Central memory CD8-positive, alpha-beta T cell (primary cell): ENCODE data around the gene FBXL17.

Experiments used
- ATAC-seq: fragments of 150-1000 bp; cut with Tn5 transposase; replicated peaks from 2 replicates; pipeline ENCODE4 v1.10.0; 2022; ENCODE audit warnings: mild to moderate bottlenecking, moderate FRiP score, moderate number of reproducible peaks; ENCODE audit not compliant: poor library complexity, severe bottlenecking; ENCODE audit errors: extremely low read depth
- DNase-seq, 2 donors: peaks; one replicate each; pipeline ENCODE4 v3.0.0; 2021; ENCODE audit warnings: low spot score in 2 of 2
- H3K27ac Mint-ChIP-seq: one replicate; pipeline ENCODE4 v1.8.0; 2022; ENCODE audit warnings: low read depth, mild to moderate bottlenecking, moderate library complexity, mixed read lengths
- H3K27me3 Mint-ChIP-seq: one replicate; pipeline ENCODE4 v1.8.0; 2022; ENCODE audit warnings: mixed read lengths
- H3K36me3 Mint-ChIP-seq: one replicate; pipeline ENCODE4 v1.8.0; 2022; ENCODE audit warnings: mild to moderate bottlenecking, moderate library complexity, mixed read lengths; ENCODE audit not compliant: insufficient read depth
- H3K4me1 Mint-ChIP-seq: one replicate; pipeline ENCODE4 v1.8.0; 2022; ENCODE audit warnings: mixed read lengths
- H3K4me3 Mint-ChIP-seq: one replicate; pipeline ENCODE4 v1.8.0; 2022; ENCODE audit warnings: mild to moderate bottlenecking, moderate library complexity, mixed read lengths
- H3K9me3 Mint-ChIP-seq: one replicate; pipeline ENCODE4 v1.8.0; 2022; ENCODE audit warnings: mixed read lengths

The FBXL17 gene

DNA sequence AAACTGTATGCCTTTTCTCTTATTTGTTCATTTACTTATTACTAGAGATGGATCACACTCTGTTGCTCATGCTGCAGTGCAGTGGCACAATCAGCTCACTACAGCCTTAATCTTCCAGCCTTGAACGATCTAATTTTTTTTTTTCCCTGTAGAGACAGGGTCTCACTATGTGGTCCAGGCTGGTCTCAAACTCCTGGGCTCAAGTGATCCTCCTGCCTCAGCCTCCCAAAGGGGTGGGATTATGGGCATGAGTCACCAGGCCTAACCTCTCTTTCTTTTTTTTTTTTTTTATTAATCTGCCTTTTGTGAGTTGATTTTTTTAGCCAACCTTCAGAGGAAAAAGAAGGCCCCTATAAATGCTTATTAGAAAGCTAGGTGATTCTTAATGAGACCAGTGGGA lies 303.0 kb downstream of the FBXL17 start:
- ATAC-seq (no peak), DNase-seq (no peak)
- no peak overlapping the region for H3K27ac Mint-ChIP-seq
- peaks cover 8% of the 10 kb centered on the region for H3K9me3 Mint-ChIP-seq
- no peaks in the 10 kb centered on the region for H3K4me1 Mint-ChIP-seq
- H3K36me3 Mint-ChIP-seq = peaks cover 2% of the 10 kb centered on the region
- no peak overlapping the region for H3K4me3 Mint-ChIP-seq
- no peaks in the 10 kb centered on the region for H3K27me3 Mint-ChIP-seq

DNA sequence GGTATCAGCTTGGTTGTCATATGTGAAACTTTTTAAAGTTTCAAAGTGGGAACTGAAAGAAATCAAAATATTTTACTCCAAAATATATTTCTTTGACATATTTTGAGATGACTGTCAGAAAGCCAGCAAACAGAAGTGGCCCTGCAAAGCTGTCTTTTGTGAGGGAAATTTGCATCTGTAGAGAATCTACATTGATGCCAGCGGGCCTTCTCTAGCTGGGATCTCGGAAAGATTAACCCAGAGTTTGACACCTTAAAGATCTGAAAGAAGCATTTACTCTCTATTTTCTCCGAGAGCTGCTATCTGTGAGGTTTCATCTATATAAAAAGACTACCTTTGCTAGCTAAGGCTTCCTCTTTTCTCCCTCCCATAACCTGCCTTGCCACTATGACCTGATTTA lies 303.6 kb downstream of the FBXL17 start:
- no peak overlapping the region for H3K27ac Mint-ChIP-seq
- no peaks in the 10 kb centered on the region for H3K27me3 Mint-ChIP-seq
- H3K36me3 Mint-ChIP-seq = peaks cover 2% of the 10 kb centered on the region
- no peak overlapping the region for H3K4me3 Mint-ChIP-seq
- ATAC-seq (no peak), DNase-seq (no peak)
- H3K9me3 Mint-ChIP-seq = peaks cover 13% of the 10 kb centered on the region
- H3K4me1 Mint-ChIP-seq = no peaks in the 10 kb centered on the region

DNA sequence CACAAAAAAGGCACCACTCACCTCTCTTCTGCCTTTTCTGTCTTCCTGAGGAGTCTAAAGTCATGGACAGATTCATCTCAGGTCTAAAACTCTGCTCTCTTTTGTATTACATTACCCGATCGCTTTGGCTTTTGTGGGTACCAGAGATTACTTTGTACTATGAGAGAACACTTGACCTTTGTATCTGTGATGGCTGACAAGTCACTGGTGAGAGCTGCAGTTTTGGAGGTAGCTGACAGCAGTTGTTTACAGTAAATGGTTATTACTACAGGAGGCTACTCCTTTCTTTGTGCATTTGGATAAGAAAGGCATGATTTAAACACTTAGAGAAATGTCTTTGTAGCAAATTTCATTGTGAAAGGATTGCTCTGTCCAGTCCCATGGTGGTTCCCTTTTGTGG lies 307.3 kb downstream of the FBXL17 start:
- ATAC-seq (no peak), DNase-seq (no peak)
- peaks cover 2% of the 10 kb centered on the region for H3K36me3 Mint-ChIP-seq
- H3K4me3 Mint-ChIP-seq = no peak overlapping the region
- peaks cover 8% of the 10 kb centered on the region for H3K4me1 Mint-ChIP-seq
- H3K27me3 Mint-ChIP-seq = no peaks in the 10 kb centered on the region
- H3K9me3 Mint-ChIP-seq = peaks cover 13% of the 10 kb centered on the region
- H3K27ac Mint-ChIP-seq = no peak overlapping the region

DNA sequence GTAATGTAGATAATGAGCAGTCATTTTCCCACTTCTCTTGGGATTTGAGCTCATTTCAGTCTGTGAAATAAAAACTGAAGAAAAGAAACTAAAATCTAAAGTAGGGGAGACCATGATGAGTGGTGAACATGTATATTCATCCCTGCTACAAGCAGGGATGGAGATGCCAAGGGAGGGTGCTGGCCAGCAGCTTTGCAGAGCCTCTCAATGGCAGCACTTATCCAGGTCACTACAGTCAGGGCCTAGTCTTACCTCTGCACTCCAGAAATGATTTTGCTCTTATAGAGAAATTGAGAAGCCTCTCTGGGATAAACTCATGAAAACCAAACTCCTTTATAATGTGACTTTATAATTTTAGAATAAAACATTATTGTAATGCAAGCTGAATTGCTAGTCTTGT lies 317.6 kb downstream of the FBXL17 start:
- Mint-ChIP-seq H3K27ac (no peak overlapping the region), H3K36me3 (peaks cover 3% of the 10 kb centered on the region), H3K27me3 (no peaks in the 10 kb centered on the region), H3K4me1 (no peaks in the 10 kb centered on the region), H3K4me3 (no peak overlapping the region), H3K9me3 (no peaks in the 10 kb centered on the region)
- no peak for DNase-seq
- no peak for ATAC-seq

DNA sequence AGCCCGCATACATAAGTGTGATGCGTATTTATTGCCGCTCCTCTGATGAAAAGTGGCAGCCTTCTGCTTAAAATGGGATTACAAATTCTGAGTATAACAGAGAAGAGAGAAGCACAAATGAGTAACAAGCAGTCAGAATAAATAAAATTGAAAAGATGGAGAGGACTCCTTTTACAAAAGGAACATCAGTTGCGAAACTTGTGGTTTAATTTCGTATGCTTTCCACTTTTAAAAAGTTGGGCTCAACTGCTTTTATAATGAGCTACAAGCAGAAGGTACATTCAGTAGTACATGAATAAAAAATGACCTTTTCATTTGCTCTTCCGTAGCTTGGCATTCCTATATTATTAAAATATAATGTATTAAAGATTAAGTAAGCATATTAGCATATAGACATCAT lies 320.0 kb downstream of the FBXL17 start:
- Mint-ChIP-seq H3K4me3 (no peak overlapping the region), H3K4me1 (no peaks in the 10 kb centered on the region), H3K27me3 (no peaks in the 10 kb centered on the region), H3K9me3 (no peaks in the 10 kb centered on the region), H3K36me3 (peaks cover 2% of the 10 kb centered on the region), H3K27ac (no peak overlapping the region)
- no peak for DNase-seq
- ATAC-seq = no peak

DNA sequence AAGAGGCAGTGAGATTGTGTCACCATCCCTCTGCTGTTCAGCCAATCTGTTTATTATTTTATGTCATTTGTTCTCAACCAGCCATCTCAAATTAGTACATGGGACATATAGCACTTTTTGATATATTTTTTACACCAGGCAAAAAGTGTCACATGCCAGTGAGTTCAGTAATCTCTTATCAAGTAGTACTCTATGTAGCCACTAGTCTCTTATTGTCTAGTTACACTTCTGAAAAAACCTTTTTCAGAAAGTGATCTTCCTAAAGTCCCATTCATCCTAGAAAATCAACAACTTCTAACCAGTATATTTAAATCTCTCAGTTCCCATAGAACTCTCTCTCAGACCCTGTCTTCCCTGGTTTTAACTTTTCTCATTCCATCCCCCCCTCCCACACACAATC lies 321.6 kb downstream of the FBXL17 start:
- no peak overlapping the region for H3K27ac Mint-ChIP-seq
- no peaks in the 10 kb centered on the region for H3K27me3 Mint-ChIP-seq
- DNase-seq = no peak
- no peaks in the 10 kb centered on the region for H3K4me1 Mint-ChIP-seq
- no peaks in the 10 kb centered on the region for H3K9me3 Mint-ChIP-seq
- H3K36me3 Mint-ChIP-seq = peaks cover 2% of the 10 kb centered on the region
- H3K4me3 Mint-ChIP-seq = no peak overlapping the region
- no peak for ATAC-seq

DNA sequence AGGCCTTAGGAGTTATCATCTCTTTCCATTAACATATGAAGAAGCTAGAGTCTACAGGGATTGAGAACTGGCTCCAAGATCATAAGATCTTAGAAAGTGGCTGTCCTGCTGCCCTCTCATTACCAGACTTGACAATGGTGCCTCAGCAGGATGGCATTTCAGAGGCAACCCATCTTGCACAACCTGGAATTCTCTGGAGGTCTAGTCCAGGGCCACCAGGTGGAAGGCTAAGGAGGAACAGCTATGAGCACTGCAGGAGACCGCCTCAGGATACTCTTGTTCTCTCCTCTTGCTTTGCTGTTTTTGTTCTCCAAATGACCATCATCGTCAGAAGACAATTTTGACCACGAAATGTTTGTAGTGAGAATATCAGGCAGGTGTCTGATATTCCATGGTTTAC lies 322.6 kb downstream of the FBXL17 start:
- H3K27ac Mint-ChIP-seq = no peak overlapping the region
- ATAC-seq (no peak), DNase-seq (no peak)
- H3K36me3 Mint-ChIP-seq = peaks cover 2% of the 10 kb centered on the region
- H3K27me3 Mint-ChIP-seq = no peaks in the 10 kb centered on the region
- no peaks in the 10 kb centered on the region for H3K4me1 Mint-ChIP-seq
- no peak overlapping the region for H3K4me3 Mint-ChIP-seq
- no peaks in the 10 kb centered on the region for H3K9me3 Mint-ChIP-seq

DNA sequence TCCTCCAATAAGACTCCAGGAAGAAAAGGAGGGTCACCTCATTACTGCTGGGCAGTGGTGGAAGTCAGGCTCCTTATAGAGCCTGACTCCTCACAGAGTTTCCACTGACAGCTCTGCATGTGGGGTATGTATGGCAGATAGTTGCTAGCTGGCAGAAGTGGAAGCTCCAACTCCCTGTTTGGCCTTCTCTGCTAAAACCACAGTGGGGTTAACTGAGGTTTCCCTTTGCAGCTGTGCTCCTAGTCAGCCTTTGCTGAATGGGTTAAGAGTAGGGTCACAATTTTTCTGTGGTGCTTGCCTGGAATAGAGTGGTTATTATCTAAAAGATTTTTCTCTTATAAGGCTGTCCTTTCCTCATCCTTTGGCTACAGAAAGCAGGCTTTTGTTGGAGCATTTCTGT lies 327.5 kb downstream of the FBXL17 start:
- Mint-ChIP-seq H3K9me3 (peaks cover 24% of the 10 kb centered on the region), H3K36me3 (peaks cover 3% of the 10 kb centered on the region), H3K27me3 (no peaks in the 10 kb centered on the region), H3K27ac (no peak overlapping the region), H3K4me1 (peaks cover 5% of the 10 kb centered on the region), H3K4me3 (no peak overlapping the region)
- DNase-seq (no peak), ATAC-seq (no peak)

DNA sequence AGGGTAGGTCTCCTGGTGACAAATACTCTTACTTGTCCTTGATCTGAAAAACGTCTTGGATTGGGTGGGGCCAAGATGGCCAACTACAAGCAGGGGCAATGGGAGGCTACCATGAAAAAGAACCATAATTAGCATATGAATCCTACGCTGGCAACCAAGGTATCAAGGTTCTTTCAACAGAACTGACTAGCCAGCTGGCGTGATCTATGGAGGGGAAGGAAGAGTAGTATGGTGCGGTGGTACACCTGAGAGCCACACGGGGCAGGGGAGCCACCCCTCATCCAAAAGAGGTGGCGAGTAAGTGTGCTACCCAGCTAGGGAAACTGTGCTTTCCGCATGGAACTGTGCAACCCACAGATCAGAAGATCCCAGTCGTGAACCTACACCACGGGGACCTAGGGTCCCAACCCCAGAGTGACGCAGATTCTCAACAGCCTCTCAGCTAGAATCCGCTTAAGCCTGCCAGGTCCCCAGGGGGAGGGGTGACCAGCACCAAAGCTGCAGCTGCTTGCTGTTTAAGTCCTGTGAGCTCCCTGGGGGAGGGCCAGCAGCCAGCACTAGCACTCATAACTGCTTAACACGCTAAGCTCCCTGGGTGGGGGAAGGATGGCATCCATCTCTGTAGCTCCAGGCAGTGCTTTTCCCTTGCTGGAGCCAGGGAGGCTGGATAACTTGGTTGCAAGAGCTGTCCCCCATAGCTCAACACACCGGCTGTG lies 334.8 kb downstream of the FBXL17 start:
- ATAC-seq (no peak), DNase-seq (no peak)
- peaks cover 4% of the 10 kb centered on the region for H3K36me3 Mint-ChIP-seq
- no peaks in the 10 kb centered on the region for H3K27me3 Mint-ChIP-seq
- no peak overlapping the region for H3K4me3 Mint-ChIP-seq
- no peak overlapping the region for H3K27ac Mint-ChIP-seq
- H3K4me1 Mint-ChIP-seq = peaks cover 11% of the 10 kb centered on the region
- H3K9me3 Mint-ChIP-seq = peaks cover 19% of the 10 kb centered on the region

DNA sequence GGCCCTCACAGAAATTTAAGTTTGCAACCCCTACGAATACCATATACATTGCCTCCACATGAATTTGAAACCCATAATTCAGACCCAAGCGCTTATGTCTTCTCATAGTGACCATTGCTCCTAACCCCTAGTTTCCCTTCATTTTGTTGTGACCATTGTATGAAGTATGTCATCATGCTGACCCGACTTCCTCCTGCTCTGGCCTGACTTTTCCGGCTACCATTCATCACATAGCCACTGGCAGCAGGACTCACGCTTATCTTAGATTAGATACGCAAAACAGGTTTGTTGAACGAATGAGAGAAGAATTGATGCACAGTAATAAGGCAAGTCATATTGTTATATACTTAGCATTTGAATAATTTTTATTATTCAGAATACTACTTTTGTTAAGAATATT lies 345.4 kb downstream of the FBXL17 start:
- H3K4me1 Mint-ChIP-seq = no peaks in the 10 kb centered on the region
- H3K4me3 Mint-ChIP-seq = no peak overlapping the region
- ATAC-seq = no peak
- DNase-seq = no peak
- no peak overlapping the region for H3K27ac Mint-ChIP-seq
- H3K36me3 Mint-ChIP-seq = peaks cover 1% of the 10 kb centered on the region
- no peaks in the 10 kb centered on the region for H3K9me3 Mint-ChIP-seq
- H3K27me3 Mint-ChIP-seq = no peaks in the 10 kb centered on the region

DNA sequence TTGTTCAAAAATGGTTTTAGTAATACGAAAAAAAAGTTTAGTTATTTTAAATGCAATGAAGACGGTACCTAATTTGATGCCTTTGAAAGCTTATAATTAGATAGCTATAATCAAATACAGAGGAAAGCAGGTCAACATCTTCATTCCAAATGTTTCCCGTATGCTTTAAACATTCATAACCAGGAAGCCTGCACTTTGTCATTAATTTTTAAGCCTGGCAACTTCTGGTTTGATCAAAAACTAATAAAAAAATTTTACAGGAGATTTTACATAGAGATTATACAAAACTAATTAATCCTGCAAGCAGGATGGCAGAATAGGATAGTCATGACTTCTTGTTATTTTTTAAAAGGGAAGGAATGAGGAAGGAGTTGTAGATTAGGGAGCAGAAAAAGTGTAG lies 353.0 kb downstream of the FBXL17 start:
- Mint-ChIP-seq H3K36me3 (peaks cover 2% of the 10 kb centered on the region), H3K27me3 (no peaks in the 10 kb centered on the region), H3K27ac (no peak overlapping the region), H3K4me1 (no peaks in the 10 kb centered on the region), H3K9me3 (no peaks in the 10 kb centered on the region), H3K4me3 (no peak overlapping the region)
- ATAC-seq = no peak
- no peak for DNase-seq

DNA sequence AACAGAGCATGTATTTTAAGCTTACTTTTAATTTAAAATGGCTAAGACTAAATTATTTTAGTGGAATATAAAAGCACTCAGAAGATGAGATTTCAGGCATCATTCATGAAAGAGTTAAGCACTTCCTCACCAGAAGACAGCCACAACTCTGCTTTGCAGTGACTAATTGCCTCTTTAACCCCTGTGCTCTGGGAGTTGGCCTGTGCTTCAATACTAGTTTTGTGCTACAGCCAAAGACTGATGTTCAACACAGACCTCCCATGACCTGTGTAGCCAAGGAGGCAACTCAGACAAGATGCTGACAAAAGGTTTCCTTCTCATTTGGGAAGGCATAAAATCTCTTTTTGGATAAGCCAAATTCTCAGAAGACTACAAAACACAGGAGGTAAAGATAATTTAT lies 353.5 kb downstream of the FBXL17 start:
- no peak overlapping the region for H3K4me3 Mint-ChIP-seq
- no peak overlapping the region for H3K27ac Mint-ChIP-seq
- H3K4me1 Mint-ChIP-seq = no peaks in the 10 kb centered on the region
- DNase-seq (no peak), ATAC-seq (no peak)
- peaks cover 2% of the 10 kb centered on the region for H3K36me3 Mint-ChIP-seq
- no peaks in the 10 kb centered on the region for H3K9me3 Mint-ChIP-seq
- H3K27me3 Mint-ChIP-seq = no peaks in the 10 kb centered on the region

DNA sequence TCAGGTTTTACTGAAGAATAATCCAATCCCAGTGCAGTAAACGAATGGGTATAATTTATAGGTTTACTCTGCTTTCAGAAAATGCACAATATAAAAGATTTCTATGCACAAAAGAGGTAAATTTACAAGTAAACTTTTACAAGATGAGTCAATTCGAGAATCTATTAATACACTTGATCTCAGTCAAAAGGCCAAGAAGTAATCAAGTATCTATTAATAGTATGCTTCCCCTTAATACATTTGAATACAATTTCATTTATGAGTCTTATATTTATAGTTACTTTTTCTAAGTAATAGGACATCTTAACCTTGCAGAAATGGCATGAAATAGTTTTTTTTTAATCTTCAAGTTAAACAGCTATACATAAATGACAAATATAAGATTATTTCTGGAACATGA lies 355.9 kb downstream of the FBXL17 start:
- H3K4me1 Mint-ChIP-seq = no peaks in the 10 kb centered on the region
- ATAC-seq = no peak
- no peaks in the 10 kb centered on the region for H3K27me3 Mint-ChIP-seq
- DNase-seq = no peak
- H3K27ac Mint-ChIP-seq = no peak overlapping the region
- H3K9me3 Mint-ChIP-seq = no peaks in the 10 kb centered on the region
- H3K36me3 Mint-ChIP-seq = peaks cover 2% of the 10 kb centered on the region
- H3K4me3 Mint-ChIP-seq = no peak overlapping the region

DNA sequence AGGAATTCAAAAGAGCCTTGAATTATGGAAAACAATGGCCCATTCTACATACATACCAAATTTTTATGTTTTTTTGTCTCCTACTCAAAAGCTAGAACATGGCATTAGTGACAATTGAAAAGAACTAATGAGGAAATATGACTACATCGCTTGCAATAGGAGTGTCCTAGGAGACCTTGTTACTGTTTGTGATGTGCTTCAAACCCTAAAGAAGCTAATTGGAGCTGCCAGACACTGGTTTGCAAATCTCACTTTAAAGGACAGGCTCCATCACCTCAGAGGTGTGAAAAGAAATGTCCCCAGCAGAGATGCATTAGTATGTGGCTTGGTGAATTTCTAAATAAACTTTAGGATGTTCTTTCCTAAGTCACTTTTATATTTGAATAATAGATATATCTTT lies 356.9 kb downstream of the FBXL17 start:
- ATAC-seq (no peak), DNase-seq (no peak)
- Mint-ChIP-seq H3K4me1 (no peaks in the 10 kb centered on the region), H3K27ac (no peak overlapping the region), H3K36me3 (no peaks in the 10 kb centered on the region), H3K27me3 (no peaks in the 10 kb centered on the region), H3K4me3 (no peak overlapping the region), H3K9me3 (no peaks in the 10 kb centered on the region)
